GM08714 (cell line): ENCODE measurements around the gene TBX2.

Experiments
- H3K4me3 ChIP-seq: fragments of 200-500 bp; sonication (Bioruptor generic); 2 replicates; pipeline ENCODE4 v1.5.1; 2014; ENCODE audit warnings: mild to moderate bottlenecking, low read length, inconsistent platforms
- ZNF274 ChIP-seq: IDR thresholded peaks from 2 replicates; pipeline ENCODE4 v1.6.1; 2012; ENCODE audit warnings: mild to moderate bottlenecking, low read depth, low read length

TBX2 gene

GRCh38 chr17:61363601-61364462, 35.8 kb upstream of the TBX2 start:
- TF ChIP-seq ZNF274 = no peak
- H3K4me3 ChIP-seq = no peak overlapping the region

- TF ChIP-seq ZNF274 = no peak
- no peak overlapping the region for H3K4me3 ChIP-seq
Observed at GRCh38 chr17:61364463-61364846, 35.2 kb upstream of the TBX2 start.

GRCh38 chr17:61366076-61366714, 33.4 kb upstream of the TBX2 start:
- no peak for TF ChIP-seq ZNF274
- H3K4me3 ChIP-seq = no peak overlapping the region

- no peak overlapping the region for H3K4me3 ChIP-seq
- no peak for TF ChIP-seq ZNF274
Observed at GRCh38 chr17:61366715-61367413, 32.8 kb upstream of the TBX2 start.

- no peak overlapping the region for H3K4me3 ChIP-seq
- no peak for TF ChIP-seq ZNF274
Observed at GRCh38 chr17:61368049-61368831, 31.4 kb upstream of the TBX2 start.

GRCh38 chr17:61368832-61369450, 30.7 kb upstream of the TBX2 start:
- TF ChIP-seq ZNF274 = no peak
- H3K4me3 ChIP-seq = no peak overlapping the region

- TF ChIP-seq ZNF274 = no peak
- no peak overlapping the region for H3K4me3 ChIP-seq
Observed at GRCh38 chr17:61369751-61370150, 29.9 kb upstream of the TBX2 start.

- H3K4me3 ChIP-seq = no peak overlapping the region
- no peak for TF ChIP-seq ZNF274
Observed at GRCh38 chr17:61371179-61371578, 28.5 kb upstream of the TBX2 start.

GRCh38 chr17:61371606-61372005, 28.0 kb upstream of the TBX2 start:
- TF ChIP-seq ZNF274 = no peak
- H3K4me3 ChIP-seq = no peak overlapping the region

- H3K4me3 ChIP-seq = no peak overlapping the region
- TF ChIP-seq ZNF274 = no peak
Observed at GRCh38 chr17:61372436-61372835, 27.2 kb upstream of the TBX2 start.

- no peak overlapping the region for H3K4me3 ChIP-seq
- no peak for TF ChIP-seq ZNF274
Observed at GRCh38 chr17:61376931-61377838, 22.5 kb upstream of the TBX2 start.

GRCh38 chr17:61378658-61379456, 20.8 kb upstream of the TBX2 start:
- H3K4me3 ChIP-seq = no peak overlapping the region
- no peak for TF ChIP-seq ZNF274
